GM13977 (cell line): Measurements from ENCODE around the gene MIOX.

Source experiments
- DNase-seq: peaks from one replicate; pipeline ENCODE4 v3.0.0; 2012; ENCODE audit warnings: low spot score
- CTCF ChIP-seq: IDR thresholded peaks from 2 replicates; pipeline ENCODE4 v1.5.1; 2012; ENCODE audit warnings: mild to moderate bottlenecking, control low read depth; ENCODE audit not compliant: insufficient read depth; ENCODE audit errors: extremely low read depth, missing control alignments
- in situ Hi-C: fragments of 300-500 bp; cut with MboI; formaldehyde crosslinking; loops from one replicate; pipeline ENCODE4 v1.12.0; 2022; ENCODE audit warnings: low sequenced_read_pairs, low pct_unique_long_range_greater_than_20kb, mixed read lengths, inconsistent platforms; ENCODE audit not compliant: unreplicated experiment

MIOX gene

GRCh38 chr22:50486561-50487289 is at the start of gene MIOX:
Gene MIOX, plus strand, starts transcription at chr22:50486859. Its CDS starts 39 bp downstream, at chr22:50486898.
- DNase-seq = no peak
- in situ Hi-C loops = no loop called here
- no peak for TF ChIP-seq CTCF

- in situ Hi-C loops = no loop called here
- TF ChIP-seq CTCF = no peak
- no peak for DNase-seq
Observed at GRCh38 chr22:50437511-50438304, 49.0 kb upstream of the MIOX start.

- no peak for DNase-seq
- in situ Hi-C loops = no loop called here
- TF ChIP-seq CTCF = no peak
Observed at GRCh38 chr22:50438305-50439275, 48.1 kb upstream of the MIOX start.

- DNase-seq = no peak
- in situ Hi-C loops = no loop called here
- TF ChIP-seq CTCF = no peak
Observed at GRCh38 chr22:50439314-50439870, 47.3 kb upstream of the MIOX start.

- no peak for TF ChIP-seq CTCF
- no peak for DNase-seq
- in situ Hi-C loops = no loop called here
Observed at GRCh38 chr22:50439871-50440331, 46.8 kb upstream of the MIOX start.

GRCh38 chr22:50440544-50441249 is 46.0 kb upstream of the MIOX start:
- in situ Hi-C loops = no loop called here
- TF ChIP-seq CTCF = no peak
- DNase-seq = no peak
